Heart left ventricle (tissue), 13 donors: ENCODE results near the gene PRKCH.

Source experiments
- CTCF ChIP-seq, 12 donors: fragments of 200-600 bp; sonication (generic) in 4 of 12; IDR thresholded peaks; one replicate each; pipeline versions ENCODE4 v1.5.0 to v1.8.0; 2018 to 2022; ENCODE audit warnings: antibody characterized with exemption in 12 of 12, mild to moderate bottlenecking in 5 of 12
- POLR2A ChIP-seq, 2 donors: fragments of 450-650 bp; IDR thresholded peaks; one replicate each; pipeline ENCODE4 v1.6.1; 2017; ENCODE audit warnings: antibody characterized with exemption in 2 of 2, mild to moderate bottlenecking in 2 of 2, moderate library complexity in 2 of 2
- donor health status: ischemic (EF 13 %, LVEDD 7.1; RV severe dilation, severe dysfunction).
- donor health status: DM: no; HTN: yes; CAD: no.
- donor health status: DM: no; HTN: no; CAD: no.
- donor health status: ischemic (EF 25% LVEDD 6.9; RV normal size, moderate dysfunction).
- donor health status: ischemic (EF 25% LVEDD 5.7; RV mildly dilated, moderate dysfunction).
- donor health status: ischemic (EF 35%, LVEDD 5.7; RV mildly dilated, moderate dysfunction).
- donor health status: nonischemic (EF 11% LVEDD 7.7; RV severe dilation, severe dysfunction).
- donor health status: DM: yes; HTN: yes; CAD: no.
- donor health status: PGD.
- donor health status: ischemic (EF 29% LVEDD 5.4; RV normal size, mild dysfunction).
- donor health status: nonischemic (EF 23%, LVEDD 6.1; RV moderate dilation, normal function).

GRCh38 chr14:61325166-61325565, 3.8 kb downstream of the PRKCH start:
- TF ChIP-seq CTCF (IDR thresholded peaks at IDR 0.05) = no peak
- TF ChIP-seq POLR2A (IDR thresholded peaks at IDR 0.05) = no peak
